Hepatocyte (in vitro differentiated cells): ENCODE results near the gene LAMA4. TPM values are rescaled to one million over a fixed set of nuclear protein-coding genes. Genes with fewer than 3 reads are reported as not detected.

Source experiments
- DNase-seq: peaks from one replicate; pipeline ENCODE4 v3.0.0-alpha.2; 2016; ENCODE audit warnings: low spot score
- H2AFZ ChIP-seq: fragments of 200-600 bp; sonication (generic); 2 replicates; pipeline ENCODE4 v1.6.0; 2016; ENCODE audit warnings: antibody characterized with exemption, mild to moderate bottlenecking
- H3K27ac ChIP-seq: fragments of 200-600 bp; sonication (generic); 2 replicates; pipeline ENCODE4 v1.5.1; 2016; ENCODE audit warnings: mild to moderate bottlenecking
- H3K27me3 ChIP-seq: fragments of 200-600 bp; sonication (generic); 2 replicates; pipeline ENCODE4 v1.6.1; 2016
- H3K36me3 ChIP-seq: fragments of 200-600 bp; sonication (generic); replicated peaks from 2 replicates; pipeline ENCODE4 v1.5.1; 2016; ENCODE audit warnings: low read depth; ENCODE audit not compliant: insufficient read depth
- H3K4me1 ChIP-seq: fragments of 200-600 bp; sonication (generic); 2 replicates; pipeline ENCODE4 v1.5.1; 2016; ENCODE audit warnings: mild to moderate bottlenecking, moderate library complexity; ENCODE audit not compliant: insufficient read depth
- H3K4me2 ChIP-seq: fragments of 200-600 bp; sonication (generic); 2 replicates; pipeline ENCODE4 v1.6.0; 2016
- H3K4me3 ChIP-seq: fragments of 200-600 bp; sonication (generic); 2 replicates; pipeline ENCODE4 v1.5.1; 2016; ENCODE audit warnings: mild to moderate bottlenecking
- H3K79me2 ChIP-seq: fragments of 200-600 bp; sonication (generic); 2 replicates; pipeline ENCODE4 v1.6.0; 2017; ENCODE audit warnings: mild to moderate bottlenecking
- H3K9me2 ChIP-seq: fragments of 200-600 bp; sonication (generic); replicated peaks from 2 replicates; pipeline ENCODE4 v1.6.0; 2017; ENCODE audit warnings: mild to moderate bottlenecking; ENCODE audit not compliant: insufficient read depth
- H3K9me3 ChIP-seq: fragments of 200-600 bp; sonication (generic); 2 replicates; pipeline ENCODE4 v1.5.1; 2016; ENCODE audit warnings: low read depth, mild to moderate bottlenecking
- H4K20me1 ChIP-seq: fragments of 200-600 bp; sonication (generic); 2 replicates; pipeline ENCODE4 v1.6.0; 2016; ENCODE audit warnings: mild to moderate bottlenecking; ENCODE audit not compliant: insufficient read depth, poor library complexity, severe bottlenecking
- CTCF ChIP-seq: fragments of 200-600 bp; sonication (generic); IDR thresholded peaks from 2 replicates; pipeline ENCODE4 v1.5.1; 2016; ENCODE audit warnings: antibody characterized with exemption, mild to moderate bottlenecking; ENCODE audit not compliant: poor library complexity
- EZH2 ChIP-seq: fragments of 200-600 bp; sonication (generic); IDR thresholded peaks from 2 replicates; pipeline ENCODE4 v1.6.1; 2016; ENCODE audit warnings: antibody characterized with exemption, mild to moderate bottlenecking, borderline replicate concordance
- EZH2phosphoT487 ChIP-seq: fragments of 200-600 bp; sonication (generic); IDR thresholded peaks from one replicate; pipeline ENCODE4 v1.6.1; 2018; ENCODE audit warnings: antibody characterized with exemption, mild to moderate bottlenecking, low read depth, moderate library complexity; ENCODE audit not compliant: unreplicated experiment, severe bottlenecking
- WGBS: methylation state at CpG from one replicate; pipeline ENCODE4 v1.1.6; 2016; ENCODE audit warnings: low lambda C conversion rate; ENCODE audit errors: missing lambda C conversion rate; 5-methylcytosine and 5-hydroxymethylcytosine counted together
- polyA plus RNA-seq: library from polyadenylated mRNA; unstranded; fragments of >200 nt; fragmentation: Nextera tagmentation; extraction: Ambion mirVana; gene quantifications from 2 replicates; pipeline ENCODE4 v1.2.1, GENCODE V29; 2016
- total RNA-seq: library from RNA; depleted of rRNA; stranded (reverse); fragments of >200 nt; gene quantifications from 2 replicates; pipeline ENCODE4 v1.2.3, GENCODE V29; 2014

Gene LAMA4
- total and polyA plus RNA-seq, 2 experiments from 2014 or later = 14.1 to 18.9 TPM

- WGBS = 79% methylated on average over 2 of the region's 2 CpGs
- H3K79me2 ChIP-seq = no peaks in the 10 kb centered on the region
- no peak overlapping the region for H2AFZ ChIP-seq
- no peak for TF ChIP-seq EZH2
- no peak for TF ChIP-seq EZH2phosphoT487
- TF ChIP-seq CTCF = no peak
- DNase-seq = no peak
- H3K27me3 ChIP-seq = no peaks in the 10 kb centered on the region
- H3K27ac ChIP-seq = no peak overlapping the region
- no peak overlapping the region for H3K4me2 ChIP-seq
- H3K4me1 ChIP-seq = peaks cover 8% of the 10 kb centered on the region
- no peaks in the 10 kb centered on the region for H4K20me1 ChIP-seq
- no peaks in the 10 kb centered on the region for H3K9me3 ChIP-seq
- H3K9me2 ChIP-seq = no peaks in the 10 kb centered on the region
- H3K36me3 ChIP-seq = no peaks in the 10 kb centered on the region
- H3K4me3 ChIP-seq = no peak overlapping the region
These were observed 43.5 kb downstream of the LAMA4 start for GRCh38 chr6:112210852-112211251.

GRCh38 chr6:112209131-112209530 lies 45.2 kb downstream of the LAMA4 start:
- Histone ChIP-seq H4K20me1 (no peaks in the 10 kb centered on the region), H3K27ac (no peak overlapping the region), H3K9me2 (no peaks in the 10 kb centered on the region), H3K79me2 (no peaks in the 10 kb centered on the region), H3K9me3 (no peaks in the 10 kb centered on the region), H3K4me1 (no peaks in the 10 kb centered on the region), H3K27me3 (no peaks in the 10 kb centered on the region), H2AFZ (no peak overlapping the region), H3K4me3 (no peak overlapping the region), H3K4me2 (no peak overlapping the region), H3K36me3 (no peaks in the 10 kb centered on the region)
- WGBS = 93% methylated on average over 2 of the region's 2 CpGs
- DNase-seq = no peak
- TF ChIP-seq EZH2 (no peak), CTCF (no peak)

- H3K9me3 ChIP-seq = no peaks in the 10 kb centered on the region
- H3K9me2 ChIP-seq = no peaks in the 10 kb centered on the region
- no peaks in the 10 kb centered on the region for H3K79me2 ChIP-seq
- H3K4me2 ChIP-seq = no peak overlapping the region
- no peak overlapping the region for H3K4me3 ChIP-seq
- H4K20me1 ChIP-seq = no peaks in the 10 kb centered on the region
- no peaks in the 10 kb centered on the region for H3K27me3 ChIP-seq
- 56% methylated on average over 2 of the region's 2 CpGs for WGBS
- no peak overlapping the region for H3K27ac ChIP-seq
- DNase-seq = no peak
- no peaks in the 10 kb centered on the region for H3K36me3 ChIP-seq
- H3K4me1 ChIP-seq = peaks cover 8% of the 10 kb centered on the region
- no peak overlapping the region for H2AFZ ChIP-seq
- TF ChIP-seq EZH2phosphoT487 (no peak), EZH2 (no peak), CTCF (no peak)
These were observed 46.6 kb downstream of the LAMA4 start for GRCh38 chr6:112207776-112208175.

GRCh38 chr6:112207131-112207530 lies 47.2 kb downstream of the LAMA4 start:
- H3K27ac ChIP-seq = no peak overlapping the region
- H3K4me3 ChIP-seq = no peak overlapping the region
- DNase-seq = no peak
- peaks cover 8% of the 10 kb centered on the region for H3K4me1 ChIP-seq
- no peaks in the 10 kb centered on the region for H4K20me1 ChIP-seq
- 98% methylated on average over 4 of the region's 4 CpGs for WGBS
- no peaks in the 10 kb centered on the region for H3K79me2 ChIP-seq
- H3K9me2 ChIP-seq = no peaks in the 10 kb centered on the region
- H3K27me3 ChIP-seq = no peaks in the 10 kb centered on the region
- no peak overlapping the region for H2AFZ ChIP-seq
- no peaks in the 10 kb centered on the region for H3K36me3 ChIP-seq
- no peaks in the 10 kb centered on the region for H3K9me3 ChIP-seq
- TF ChIP-seq EZH2 (no peak), CTCF (no peak), EZH2phosphoT487 (no peak)
- H3K4me2 ChIP-seq = no peak overlapping the region
